H9 (cell line): ENCODE measurements around the gene ENKD1. TPM values are rescaled to one million over a fixed set of nuclear protein-coding genes. Genes with fewer than 3 reads are reported as not detected.

ENCODE experiments used
- DNase-seq: peaks from one replicate; pipeline ENCODE4 v3.0.0-alpha.2; 2017
- H2AFZ ChIP-seq: one replicate; pipeline ENCODE4 v1.6.1; 2013; ENCODE audit warnings: mild to moderate bottlenecking, low read length, control low read depth, moderate library complexity
- H2AK5ac ChIP-seq: 2 replicates; pipeline ENCODE4 v1.6.1; 2013; ENCODE audit warnings: low read length, control low read depth, mixed read lengths; ENCODE audit not compliant: insufficient read length
- H2BK120ac ChIP-seq: one replicate; pipeline ENCODE4 v1.6.1; 2013; ENCODE audit warnings: low read depth, mild to moderate bottlenecking, low read length, control low read depth, inconsistent platforms; ENCODE audit not compliant: poor library complexity, severe bottlenecking
- H2BK12ac ChIP-seq: 2 replicates; pipeline ENCODE4 v1.6.1; 2013; ENCODE audit warnings: low read length, control low read depth, mixed read lengths, low read depth; ENCODE audit not compliant: insufficient read length
- H2BK15ac ChIP-seq: 2 replicates; pipeline ENCODE4 v1.6.1; 2013; ENCODE audit warnings: low read depth, low read length, control low read depth
- H2BK20ac ChIP-seq: one replicate; pipeline ENCODE4 v1.6.1; 2013; ENCODE audit warnings: low read depth, mild to moderate bottlenecking, low read length, control low read depth, inconsistent platforms; ENCODE audit not compliant: poor library complexity, severe bottlenecking
- H2BK5ac ChIP-seq: 2 replicates; pipeline ENCODE4 v1.6.1; 2013; ENCODE audit warnings: low read length, control low read depth, mixed read lengths; ENCODE audit not compliant: insufficient read length
- H3K14ac ChIP-seq: 2 replicates; pipeline ENCODE4 v1.6.1; 2013; ENCODE audit warnings: low read length, control low read depth; ENCODE audit not compliant: insufficient read depth
- H3K18ac ChIP-seq: 2 replicates; pipeline ENCODE4 v1.6.1; 2013; ENCODE audit warnings: low read depth, mild to moderate bottlenecking, mixed read lengths, low read length, control low read depth; ENCODE audit not compliant: insufficient read length
- H3K23ac ChIP-seq: 2 replicates; pipeline ENCODE4 v1.6.1; 2013; ENCODE audit warnings: low read length, control low read depth, mixed read lengths, low read depth; ENCODE audit not compliant: insufficient read length
- H3K23me2 ChIP-seq: 2 replicates; pipeline ENCODE4 v1.6.1; 2013; ENCODE audit warnings: low read depth, mild to moderate bottlenecking, mixed read lengths, low read length, control low read depth; ENCODE audit not compliant: insufficient read length, poor library complexity, severe bottlenecking
- H3K27ac ChIP-seq: 2 replicates; pipeline ENCODE4 v1.5.1; 2013; ENCODE audit warnings: low read length, control low read depth, mixed read lengths, low read depth; ENCODE audit not compliant: insufficient read length
- H3K27me3 ChIP-seq: 2 replicates; pipeline ENCODE4 v1.6.1; 2013; ENCODE audit warnings: low read length, control low read depth, inconsistent platforms; ENCODE audit not compliant: insufficient read depth
- H3K4ac ChIP-seq: 2 replicates; pipeline ENCODE4 v1.6.1; 2013; ENCODE audit warnings: low read depth, mild to moderate bottlenecking, control low read depth, inconsistent platforms, low read length, moderate library complexity
- H3K4me1 ChIP-seq: 2 replicates; pipeline ENCODE4 v1.6.1; 2013; ENCODE audit warnings: low read length, control low read depth, inconsistent platforms; ENCODE audit not compliant: insufficient read depth
- H3K4me2 ChIP-seq: 2 replicates; pipeline ENCODE4 v1.6.1; 2013; ENCODE audit warnings: low read length, control low read depth, mixed read lengths; ENCODE audit not compliant: insufficient read length, insufficient read depth
- H3K56ac ChIP-seq: 2 replicates; pipeline ENCODE4 v1.6.1; 2013; ENCODE audit warnings: low read depth, mild to moderate bottlenecking, mixed read lengths, low read length, control low read depth; ENCODE audit not compliant: insufficient read length
- H3K79me1 ChIP-seq: 2 replicates; pipeline ENCODE4 v1.6.1; 2013; ENCODE audit warnings: low read depth, mild to moderate bottlenecking, moderate library complexity, low read length, control low read depth, inconsistent platforms; ENCODE audit not compliant: insufficient read depth, poor library complexity, severe bottlenecking
- H3K79me2 ChIP-seq: 2 replicates; pipeline ENCODE4 v1.6.1; 2013; ENCODE audit warnings: low read length, control low read depth, inconsistent platforms; ENCODE audit not compliant: insufficient read depth
- H3K9ac ChIP-seq: 2 replicates; pipeline ENCODE4 v1.6.1; 2013; ENCODE audit warnings: low read length, control low read depth, mixed read lengths; ENCODE audit not compliant: insufficient read length; ENCODE audit errors: extremely low read depth
- H3K9me3 ChIP-seq: one replicate; pipeline ENCODE4 v1.6.1; 2013; ENCODE audit warnings: low read depth, low read length, inconsistent platforms; ENCODE audit not compliant: control insufficient read depth
- H3T11ph ChIP-seq: one replicate; pipeline ENCODE4 v1.6.1; 2013; ENCODE audit warnings: mild to moderate bottlenecking, low read length, control low read depth, inconsistent platforms
- H4K20me1 ChIP-seq: one replicate; pipeline ENCODE4 v1.6.1; 2013; ENCODE audit not compliant: control insufficient read depth, insufficient read length, insufficient read depth
- H4K5ac ChIP-seq: 2 replicates; pipeline ENCODE4 v1.6.1; 2013; ENCODE audit warnings: low read depth, mild to moderate bottlenecking, mixed read lengths, low read length, control low read depth; ENCODE audit not compliant: insufficient read length
- H4K8ac ChIP-seq: replicated peaks from 2 replicates; pipeline ENCODE4 v1.6.1; 2013; ENCODE audit warnings: low read length, control low read depth, mixed read lengths, low read depth; ENCODE audit not compliant: insufficient read length
- H4K91ac ChIP-seq: 2 replicates; pipeline ENCODE4 v1.6.1; 2013; ENCODE audit warnings: low read depth, mild to moderate bottlenecking, moderate library complexity, mixed read lengths, low read length, control low read depth; ENCODE audit not compliant: insufficient read length
- H3K27ac Mint-ChIP-seq, 3 experiments: 2 replicates in 2 of 3; 3 replicates in 1 of 3; pipeline ENCODE4 v1.8.0; 2020 to 2021; ENCODE audit warnings: mixed read lengths in 3 of 3, mild to moderate bottlenecking in 1 of 3, moderate library complexity in 1 of 3
- H3K27me3 Mint-ChIP-seq: 2 replicates; pipeline ENCODE4 v1.8.0; 2021; ENCODE audit warnings: low read depth, mild to moderate bottlenecking, moderate library complexity, mixed read lengths
- H3K36me3 Mint-ChIP-seq, 3 experiments: 2 replicates in 2 of 3; 3 replicates in 1 of 3; pipeline ENCODE4 v1.8.0; 2020 to 2021; ENCODE audit warnings: low read depth in 3 of 3, mixed read lengths in 3 of 3; ENCODE audit not compliant: insufficient read depth in 1 of 3
- H3K4me1 Mint-ChIP-seq, 2 experiments: 2 replicates each; pipeline ENCODE4 v1.8.0; 2020; ENCODE audit warnings: mixed read lengths in 2 of 2
- H3K4me3 Mint-ChIP-seq, 2 experiments: 2 replicates in 1 of 2; 3 replicates in 1 of 2; pipeline ENCODE4 v1.8.0; 2020 to 2021; ENCODE audit warnings: mild to moderate bottlenecking in 2 of 2, mixed read lengths in 2 of 2, moderate library complexity in 1 of 2
- H3K9me3 Mint-ChIP-seq, 2 experiments: 2 replicates in 1 of 2; 3 replicates in 1 of 2; pipeline ENCODE4 v1.8.0; 2020; ENCODE audit warnings: mild to moderate bottlenecking in 2 of 2, mixed read lengths in 2 of 2, moderate library complexity in 1 of 2
- WGBS: extraction: QIAGEN DNeasy Blood & Tissue Kit; methylation state at CpG from one replicate; pipeline ENCODE4 v1.1.7; 2013; ENCODE audit warnings: missing lambda C conversion rate, low lambda C conversion rate, mixed read lengths; ENCODE audit not compliant: insufficient read length; ENCODE audit errors: extremely low coverage; 5-methylcytosine and 5-hydroxymethylcytosine counted together
- total RNA-seq: library from RNA; stranded (reverse); gene quantifications from 2 replicates; pipeline ENCODE4 v1.2.1, GENCODE V29; 2021
- TF ChIP-seq, protein P1 (sequence below): fragments of 200-600 bp; sonication (generic); conservative IDR thresholded peaks from 3 replicates; pipeline ENCODE4 v1.8.0; 2021; ENCODE audit warnings: antibody characterized with exemption, mild to moderate bottlenecking

ENKD1 gene
- total RNA-seq, 1 experiment from 2014 or later = 9.5 TPM

GRCh38 chr16:67699265-67699664 lies 32.7 kb upstream of the ENKD1 start:
- peaks cover 0 to 4% of the 10 kb centered on the region in 2 experiments; a peak in 2 of 5 replicates for H3K9me3 Mint-ChIP-seq
- H3K4me2 ChIP-seq = no peak overlapping the region

More at GRCh38 chr16:67699265-67699664, 32.7 kb upstream of the ENKD1 start:
- no peak overlapping the region for H2BK15ac ChIP-seq
- Mint-ChIP-seq H3K27me3 (no peaks in the 10 kb centered on the region), H3K27ac (no peak overlapping the region; a peak in 1 of 7 replicates), H3K36me3 (peaks cover 3 to 6% (median 5%) of the 10 kb centered on the region in 3 experiments; a peak in 4 of 7 replicates), H3K4me1 (peaks cover 3 to 4% of the 10 kb centered on the region in 2 experiments; a peak in 3 of 4 replicates), H3K4me3 (no peak overlapping the region)
- H3K27me3 ChIP-seq = no peaks in the 10 kb centered on the region
- H4K20me1 ChIP-seq = no peaks in the 10 kb centered on the region
- H2BK5ac ChIP-seq = no peak overlapping the region
- no peak overlapping the region for H3K27ac ChIP-seq
- H3K23ac ChIP-seq = no peak overlapping the region
- no CpG with 5 or more reads among the region's 7 CpGs for WGBS
- H4K5ac ChIP-seq = no peak overlapping the region
- no peak overlapping the region for H2BK120ac ChIP-seq
- H3K4me1 ChIP-seq = no peaks in the 10 kb centered on the region
- no peaks in the 10 kb centered on the region for H3K79me1 ChIP-seq
- no peaks in the 10 kb centered on the region for H3K79me2 ChIP-seq
- no peak overlapping the region for H3K9ac ChIP-seq
- no peak overlapping the region for H2BK12ac ChIP-seq
- no peak overlapping the region for H2AK5ac ChIP-seq
- H3K4ac ChIP-seq = no peak overlapping the region
- no peaks in the 10 kb centered on the region for H3K23me2 ChIP-seq
- TF ChIP-seq, protein P1, sequence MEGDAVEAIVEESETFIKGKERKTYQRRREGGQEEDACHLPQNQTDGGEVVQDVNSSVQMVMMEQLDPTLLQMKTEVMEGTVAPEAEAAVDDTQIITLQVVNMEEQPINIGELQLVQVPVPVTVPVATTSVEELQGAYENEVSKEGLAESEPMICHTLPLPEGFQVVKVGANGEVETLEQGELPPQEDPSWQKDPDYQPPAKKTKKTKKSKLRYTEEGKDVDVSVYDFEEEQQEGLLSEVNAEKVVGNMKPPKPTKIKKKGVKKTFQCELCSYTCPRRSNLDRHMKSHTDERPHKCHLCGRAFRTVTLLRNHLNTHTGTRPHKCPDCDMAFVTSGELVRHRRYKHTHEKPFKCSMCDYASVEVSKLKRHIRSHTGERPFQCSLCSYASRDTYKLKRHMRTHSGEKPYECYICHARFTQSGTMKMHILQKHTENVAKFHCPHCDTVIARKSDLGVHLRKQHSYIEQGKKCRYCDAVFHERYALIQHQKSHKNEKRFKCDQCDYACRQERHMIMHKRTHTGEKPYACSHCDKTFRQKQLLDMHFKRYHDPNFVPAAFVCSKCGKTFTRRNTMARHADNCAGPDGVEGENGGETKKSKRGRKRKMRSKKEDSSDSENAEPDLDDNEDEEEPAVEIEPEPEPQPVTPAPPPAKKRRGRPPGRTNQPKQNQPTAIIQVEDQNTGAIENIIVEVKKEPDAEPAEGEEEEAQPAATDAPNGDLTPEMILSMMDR = no peak
- no peak overlapping the region for H3K56ac ChIP-seq
- no peak overlapping the region for H2BK20ac ChIP-seq
- H4K8ac ChIP-seq = no peak overlapping the region
- H2AFZ ChIP-seq = no peak overlapping the region
- H3K9me3 ChIP-seq = no peaks in the 10 kb centered on the region
- no peak overlapping the region for H3T11ph ChIP-seq
- no peak overlapping the region for H3K14ac ChIP-seq
- H4K91ac ChIP-seq = no peak overlapping the region
- no peak for DNase-seq
- no peak overlapping the region for H3K18ac ChIP-seq
